Hepatocyte (in vitro differentiated cells): ENCODE results near the gene CHSY3. TPM values are rescaled to one million over a fixed set of nuclear protein-coding genes. Genes with fewer than 3 reads are reported as not detected.

Experiments
- DNase-seq: peaks from one replicate; pipeline ENCODE4 v3.0.0-alpha.2; 2016; ENCODE audit warnings: low spot score
- H2AFZ ChIP-seq: fragments of 200-600 bp; sonication (generic); 2 replicates; pipeline ENCODE4 v1.6.0; 2016; ENCODE audit warnings: antibody characterized with exemption, mild to moderate bottlenecking
- H3K27ac ChIP-seq: fragments of 200-600 bp; sonication (generic); 2 replicates; pipeline ENCODE4 v1.5.1; 2016; ENCODE audit warnings: mild to moderate bottlenecking
- H3K27me3 ChIP-seq: fragments of 200-600 bp; sonication (generic); 2 replicates; pipeline ENCODE4 v1.6.1; 2016
- H3K36me3 ChIP-seq: fragments of 200-600 bp; sonication (generic); replicated peaks from 2 replicates; pipeline ENCODE4 v1.5.1; 2016; ENCODE audit warnings: low read depth; ENCODE audit not compliant: insufficient read depth
- H3K4me1 ChIP-seq: fragments of 200-600 bp; sonication (generic); 2 replicates; pipeline ENCODE4 v1.5.1; 2016; ENCODE audit warnings: mild to moderate bottlenecking, moderate library complexity; ENCODE audit not compliant: insufficient read depth
- H3K4me2 ChIP-seq: fragments of 200-600 bp; sonication (generic); 2 replicates; pipeline ENCODE4 v1.6.0; 2016
- H3K4me3 ChIP-seq: fragments of 200-600 bp; sonication (generic); 2 replicates; pipeline ENCODE4 v1.5.1; 2016; ENCODE audit warnings: mild to moderate bottlenecking
- H3K79me2 ChIP-seq: fragments of 200-600 bp; sonication (generic); 2 replicates; pipeline ENCODE4 v1.6.0; 2017; ENCODE audit warnings: mild to moderate bottlenecking
- H3K9me2 ChIP-seq: fragments of 200-600 bp; sonication (generic); replicated peaks from 2 replicates; pipeline ENCODE4 v1.6.0; 2017; ENCODE audit warnings: mild to moderate bottlenecking; ENCODE audit not compliant: insufficient read depth
- H3K9me3 ChIP-seq: fragments of 200-600 bp; sonication (generic); 2 replicates; pipeline ENCODE4 v1.5.1; 2016; ENCODE audit warnings: low read depth, mild to moderate bottlenecking
- H4K20me1 ChIP-seq: fragments of 200-600 bp; sonication (generic); 2 replicates; pipeline ENCODE4 v1.6.0; 2016; ENCODE audit warnings: mild to moderate bottlenecking; ENCODE audit not compliant: insufficient read depth, poor library complexity, severe bottlenecking
- EZH2 ChIP-seq: fragments of 200-600 bp; sonication (generic); IDR thresholded peaks from 2 replicates; pipeline ENCODE4 v1.6.1; 2016; ENCODE audit warnings: antibody characterized with exemption, mild to moderate bottlenecking, borderline replicate concordance
- EZH2phosphoT487 ChIP-seq: fragments of 200-600 bp; sonication (generic); IDR thresholded peaks from one replicate; pipeline ENCODE4 v1.6.1; 2018; ENCODE audit warnings: antibody characterized with exemption, mild to moderate bottlenecking, low read depth, moderate library complexity; ENCODE audit not compliant: unreplicated experiment, severe bottlenecking
- WGBS: methylation state at CpG from one replicate; pipeline ENCODE4 v1.1.6; 2016; ENCODE audit warnings: low lambda C conversion rate; ENCODE audit errors: missing lambda C conversion rate; 5-methylcytosine and 5-hydroxymethylcytosine counted together
- polyA plus RNA-seq: library from polyadenylated mRNA; unstranded; fragments of >200 nt; fragmentation: Nextera tagmentation; extraction: Ambion mirVana; gene quantifications from 2 replicates; pipeline ENCODE4 v1.2.1, GENCODE V29; 2016
- total RNA-seq: library from RNA; depleted of rRNA; stranded (reverse); fragments of >200 nt; gene quantifications from 2 replicates; pipeline ENCODE4 v1.2.3, GENCODE V29; 2014
- TF ChIP-seq, protein P1 (sequence below): fragments of 200-600 bp; sonication (generic); IDR thresholded peaks from 2 replicates; pipeline ENCODE4 v1.5.1; 2016; ENCODE audit warnings: antibody characterized with exemption, mild to moderate bottlenecking; ENCODE audit not compliant: poor library complexity

Gene CHSY3
- total and polyA plus RNA-seq, 2 experiments from 2014 or later = 16.0 to 22.4 TPM

DNA sequence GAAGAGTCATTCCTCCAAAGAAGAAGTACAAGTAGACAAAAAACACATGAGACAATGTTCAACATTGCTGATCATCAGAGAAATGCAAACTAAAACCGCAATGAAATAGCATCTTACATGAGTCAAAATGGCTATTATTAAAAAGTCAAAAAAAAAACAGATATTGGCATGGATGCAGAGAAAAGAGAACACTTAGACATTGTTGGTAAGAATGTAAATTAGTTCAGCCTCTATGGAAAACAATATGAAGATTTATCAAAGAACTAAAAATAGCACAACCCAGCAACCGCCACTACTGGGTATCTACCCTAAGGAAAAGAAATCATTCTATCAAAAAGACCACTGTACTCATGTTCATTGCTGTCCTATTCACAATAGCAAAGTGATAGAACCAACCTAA is 157.5 kb downstream of the CHSY3 start:
- no peaks in the 10 kb centered on the region for H3K4me1 ChIP-seq
- no peak overlapping the region for H3K4me2 ChIP-seq
- no peaks in the 10 kb centered on the region for H3K9me2 ChIP-seq
- no peak for DNase-seq
- no peak overlapping the region for H3K27ac ChIP-seq
- no peaks in the 10 kb centered on the region for H3K36me3 ChIP-seq
- H2AFZ ChIP-seq = no peak overlapping the region
- WGBS = 92% methylated on average over 2 of the region's 2 CpGs
- H3K79me2 ChIP-seq = no peaks in the 10 kb centered on the region
- no peaks in the 10 kb centered on the region for H4K20me1 ChIP-seq
- H3K27me3 ChIP-seq = no peaks in the 10 kb centered on the region
- H3K9me3 ChIP-seq = no peaks in the 10 kb centered on the region
- TF ChIP-seq EZH2 (no peak), EZH2phosphoT487 (no peak)
- TF ChIP-seq, protein P1, sequence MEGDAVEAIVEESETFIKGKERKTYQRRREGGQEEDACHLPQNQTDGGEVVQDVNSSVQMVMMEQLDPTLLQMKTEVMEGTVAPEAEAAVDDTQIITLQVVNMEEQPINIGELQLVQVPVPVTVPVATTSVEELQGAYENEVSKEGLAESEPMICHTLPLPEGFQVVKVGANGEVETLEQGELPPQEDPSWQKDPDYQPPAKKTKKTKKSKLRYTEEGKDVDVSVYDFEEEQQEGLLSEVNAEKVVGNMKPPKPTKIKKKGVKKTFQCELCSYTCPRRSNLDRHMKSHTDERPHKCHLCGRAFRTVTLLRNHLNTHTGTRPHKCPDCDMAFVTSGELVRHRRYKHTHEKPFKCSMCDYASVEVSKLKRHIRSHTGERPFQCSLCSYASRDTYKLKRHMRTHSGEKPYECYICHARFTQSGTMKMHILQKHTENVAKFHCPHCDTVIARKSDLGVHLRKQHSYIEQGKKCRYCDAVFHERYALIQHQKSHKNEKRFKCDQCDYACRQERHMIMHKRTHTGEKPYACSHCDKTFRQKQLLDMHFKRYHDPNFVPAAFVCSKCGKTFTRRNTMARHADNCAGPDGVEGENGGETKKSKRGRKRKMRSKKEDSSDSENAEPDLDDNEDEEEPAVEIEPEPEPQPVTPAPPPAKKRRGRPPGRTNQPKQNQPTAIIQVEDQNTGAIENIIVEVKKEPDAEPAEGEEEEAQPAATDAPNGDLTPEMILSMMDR = no peak
- H3K4me3 ChIP-seq = no peak overlapping the region

DNA sequence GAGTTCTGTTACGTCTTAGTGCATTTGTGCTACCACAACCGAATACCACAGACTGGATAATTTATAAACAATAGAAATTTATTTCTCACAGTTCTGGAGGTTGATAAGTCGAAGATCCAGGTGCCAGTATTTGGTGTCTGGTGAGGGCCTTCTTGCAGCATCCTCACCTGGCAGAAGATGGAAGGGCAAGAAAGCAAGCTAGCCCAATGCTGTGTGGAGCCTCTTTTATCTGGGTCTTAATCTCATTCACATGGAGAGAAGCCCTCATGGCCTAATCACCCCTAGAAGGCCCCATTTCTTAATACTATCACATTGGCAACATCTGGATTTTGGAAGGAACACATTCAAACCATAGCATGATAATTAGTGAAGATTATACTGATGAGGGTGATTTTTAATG is 159.3 kb downstream of the CHSY3 start:
- DNase-seq = no peak
- Histone ChIP-seq H3K9me2 (no peaks in the 10 kb centered on the region), H3K27me3 (no peaks in the 10 kb centered on the region), H3K36me3 (no peaks in the 10 kb centered on the region), H3K79me2 (no peaks in the 10 kb centered on the region), H3K27ac (no peak overlapping the region), H3K4me3 (no peak overlapping the region), H2AFZ (no peak overlapping the region), H3K4me2 (no peak overlapping the region), H4K20me1 (no peaks in the 10 kb centered on the region), H3K9me3 (no peaks in the 10 kb centered on the region), H3K4me1 (no peaks in the 10 kb centered on the region)
- WGBS = 96% methylated on average over 3 of the region's 3 CpGs
- TF ChIP-seq EZH2 (no peak), EZH2phosphoT487 (no peak)
- TF ChIP-seq, protein P1 = no peak

DNA sequence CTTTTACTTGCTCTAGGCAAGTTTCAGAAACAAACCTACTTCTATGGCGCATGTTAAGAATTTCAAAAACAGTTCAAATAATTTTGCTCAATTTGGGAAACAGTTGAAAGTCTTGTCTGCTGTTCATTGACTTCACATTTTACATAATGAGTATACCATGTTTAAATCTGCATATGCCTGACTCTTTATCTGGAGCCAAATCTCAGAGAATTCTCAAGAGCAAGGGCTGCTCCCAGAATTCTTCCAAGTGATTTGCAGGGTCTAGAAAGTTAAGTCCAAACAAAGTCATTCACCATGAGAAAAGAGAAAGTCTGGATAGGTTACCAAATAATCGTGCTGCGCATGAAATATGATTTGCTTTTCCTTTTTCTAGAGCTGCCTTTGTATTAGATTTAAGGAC is 160.2 kb downstream of the CHSY3 start:
- no peak overlapping the region for H3K4me2 ChIP-seq
- H3K27ac ChIP-seq = no peak overlapping the region
- H3K9me3 ChIP-seq = no peaks in the 10 kb centered on the region
- H3K79me2 ChIP-seq = no peaks in the 10 kb centered on the region
- no peak overlapping the region for H3K4me3 ChIP-seq
- WGBS = 96% methylated on average over 3 of the region's 3 CpGs
- no peak for DNase-seq
- H3K27me3 ChIP-seq = no peaks in the 10 kb centered on the region
- no peak overlapping the region for H2AFZ ChIP-seq
- no peaks in the 10 kb centered on the region for H3K9me2 ChIP-seq
- H3K36me3 ChIP-seq = no peaks in the 10 kb centered on the region
- TF ChIP-seq, protein P1 = no peak
- no peak for TF ChIP-seq EZH2phosphoT487
- TF ChIP-seq EZH2 = no peak
- H4K20me1 ChIP-seq = no peaks in the 10 kb centered on the region
- no peaks in the 10 kb centered on the region for H3K4me1 ChIP-seq

DNA sequence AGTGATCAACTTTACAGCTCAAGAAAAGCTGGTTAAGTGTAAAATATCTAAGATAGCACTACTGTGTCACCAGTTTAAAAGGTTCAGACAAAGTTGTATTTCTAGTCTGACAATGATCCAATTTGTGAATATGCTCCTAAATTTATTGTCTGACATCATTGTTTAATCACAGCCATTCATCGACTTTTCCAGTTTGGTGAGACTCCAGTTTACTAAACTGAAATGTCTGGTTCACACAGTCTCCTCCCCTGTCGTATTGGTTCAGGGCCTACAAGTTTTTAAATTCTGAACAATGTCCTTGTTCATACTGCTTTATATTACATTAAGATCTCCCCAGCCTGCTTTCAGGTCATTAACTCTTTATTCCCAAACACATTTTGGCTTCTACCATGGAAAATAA is 161.4 kb downstream of the CHSY3 start:
- no peak overlapping the region for H2AFZ ChIP-seq
- H3K4me2 ChIP-seq = no peak overlapping the region
- TF ChIP-seq, protein P1 = no peak
- TF ChIP-seq EZH2 (no peak), EZH2phosphoT487 (no peak)
- H3K4me3 ChIP-seq = no peak overlapping the region
- no peaks in the 10 kb centered on the region for H3K9me2 ChIP-seq
- H4K20me1 ChIP-seq = no peaks in the 10 kb centered on the region
- no peaks in the 10 kb centered on the region for H3K27me3 ChIP-seq
- H3K36me3 ChIP-seq = no peaks in the 10 kb centered on the region
- DNase-seq = no peak
- no peaks in the 10 kb centered on the region for H3K79me2 ChIP-seq
- H3K4me1 ChIP-seq = no peaks in the 10 kb centered on the region
- 90% methylated on average over 2 of the region's 2 CpGs for WGBS
- H3K9me3 ChIP-seq = no peaks in the 10 kb centered on the region
- H3K27ac ChIP-seq = no peak overlapping the region
